ENCODE data around the gene EID2. TPM values are rescaled to one million over a fixed set of nuclear protein-coding genes. Genes with fewer than 3 reads are reported as not detected.

Gene EID2
- total and polyA plus RNA-seq, 2 of the 8 experiments (the other 6 are each of a cell fraction or from before 2014, with no cell fraction given), result 7.8 to 29.6 TPM

DNA sequence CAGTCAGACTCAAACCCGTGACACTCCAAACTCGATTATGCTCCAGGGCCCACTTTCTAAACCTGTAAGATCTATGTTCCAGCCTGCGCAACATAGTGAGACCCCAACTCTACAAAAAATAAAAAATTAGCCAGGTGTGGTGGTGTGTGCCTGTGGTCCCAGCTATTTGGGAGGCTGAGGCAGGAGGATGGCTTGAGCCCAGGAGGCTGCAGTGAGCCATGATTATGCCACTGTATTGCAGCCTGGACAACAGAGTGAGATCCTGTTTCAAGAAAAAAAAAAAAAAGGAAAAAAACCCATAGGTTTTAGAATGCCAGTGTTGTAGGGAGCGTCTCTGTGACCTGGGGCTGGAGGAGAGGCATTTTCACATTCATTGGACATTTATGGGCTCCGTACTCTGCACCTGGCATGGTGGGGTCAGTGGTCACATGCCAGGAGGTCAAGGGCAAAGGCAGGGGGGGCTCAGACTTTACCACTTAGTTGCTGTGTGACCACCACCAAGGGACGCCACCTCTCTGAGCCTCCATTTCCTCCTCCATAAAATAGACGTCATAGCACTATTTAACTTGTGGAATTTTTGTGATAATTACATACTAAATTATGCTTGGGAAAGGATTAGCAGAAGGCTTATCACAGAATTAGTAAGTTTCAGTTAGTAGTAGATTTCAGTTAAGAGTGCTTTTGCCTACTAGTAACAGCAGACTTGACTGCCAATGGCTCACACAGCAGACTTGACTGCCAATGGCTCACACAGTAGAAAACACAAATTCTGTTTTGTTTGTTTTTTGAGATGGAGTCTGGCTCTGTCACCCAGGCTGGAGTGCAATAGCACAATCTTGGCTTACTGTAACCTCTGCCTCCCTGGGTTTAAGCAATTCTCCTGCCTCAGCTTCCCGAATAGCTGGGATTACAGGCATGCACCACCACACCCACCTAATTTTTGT is 19.1 kb downstream of the EID2 start (continued):
- TF ChIP-seq, protein P1, sequence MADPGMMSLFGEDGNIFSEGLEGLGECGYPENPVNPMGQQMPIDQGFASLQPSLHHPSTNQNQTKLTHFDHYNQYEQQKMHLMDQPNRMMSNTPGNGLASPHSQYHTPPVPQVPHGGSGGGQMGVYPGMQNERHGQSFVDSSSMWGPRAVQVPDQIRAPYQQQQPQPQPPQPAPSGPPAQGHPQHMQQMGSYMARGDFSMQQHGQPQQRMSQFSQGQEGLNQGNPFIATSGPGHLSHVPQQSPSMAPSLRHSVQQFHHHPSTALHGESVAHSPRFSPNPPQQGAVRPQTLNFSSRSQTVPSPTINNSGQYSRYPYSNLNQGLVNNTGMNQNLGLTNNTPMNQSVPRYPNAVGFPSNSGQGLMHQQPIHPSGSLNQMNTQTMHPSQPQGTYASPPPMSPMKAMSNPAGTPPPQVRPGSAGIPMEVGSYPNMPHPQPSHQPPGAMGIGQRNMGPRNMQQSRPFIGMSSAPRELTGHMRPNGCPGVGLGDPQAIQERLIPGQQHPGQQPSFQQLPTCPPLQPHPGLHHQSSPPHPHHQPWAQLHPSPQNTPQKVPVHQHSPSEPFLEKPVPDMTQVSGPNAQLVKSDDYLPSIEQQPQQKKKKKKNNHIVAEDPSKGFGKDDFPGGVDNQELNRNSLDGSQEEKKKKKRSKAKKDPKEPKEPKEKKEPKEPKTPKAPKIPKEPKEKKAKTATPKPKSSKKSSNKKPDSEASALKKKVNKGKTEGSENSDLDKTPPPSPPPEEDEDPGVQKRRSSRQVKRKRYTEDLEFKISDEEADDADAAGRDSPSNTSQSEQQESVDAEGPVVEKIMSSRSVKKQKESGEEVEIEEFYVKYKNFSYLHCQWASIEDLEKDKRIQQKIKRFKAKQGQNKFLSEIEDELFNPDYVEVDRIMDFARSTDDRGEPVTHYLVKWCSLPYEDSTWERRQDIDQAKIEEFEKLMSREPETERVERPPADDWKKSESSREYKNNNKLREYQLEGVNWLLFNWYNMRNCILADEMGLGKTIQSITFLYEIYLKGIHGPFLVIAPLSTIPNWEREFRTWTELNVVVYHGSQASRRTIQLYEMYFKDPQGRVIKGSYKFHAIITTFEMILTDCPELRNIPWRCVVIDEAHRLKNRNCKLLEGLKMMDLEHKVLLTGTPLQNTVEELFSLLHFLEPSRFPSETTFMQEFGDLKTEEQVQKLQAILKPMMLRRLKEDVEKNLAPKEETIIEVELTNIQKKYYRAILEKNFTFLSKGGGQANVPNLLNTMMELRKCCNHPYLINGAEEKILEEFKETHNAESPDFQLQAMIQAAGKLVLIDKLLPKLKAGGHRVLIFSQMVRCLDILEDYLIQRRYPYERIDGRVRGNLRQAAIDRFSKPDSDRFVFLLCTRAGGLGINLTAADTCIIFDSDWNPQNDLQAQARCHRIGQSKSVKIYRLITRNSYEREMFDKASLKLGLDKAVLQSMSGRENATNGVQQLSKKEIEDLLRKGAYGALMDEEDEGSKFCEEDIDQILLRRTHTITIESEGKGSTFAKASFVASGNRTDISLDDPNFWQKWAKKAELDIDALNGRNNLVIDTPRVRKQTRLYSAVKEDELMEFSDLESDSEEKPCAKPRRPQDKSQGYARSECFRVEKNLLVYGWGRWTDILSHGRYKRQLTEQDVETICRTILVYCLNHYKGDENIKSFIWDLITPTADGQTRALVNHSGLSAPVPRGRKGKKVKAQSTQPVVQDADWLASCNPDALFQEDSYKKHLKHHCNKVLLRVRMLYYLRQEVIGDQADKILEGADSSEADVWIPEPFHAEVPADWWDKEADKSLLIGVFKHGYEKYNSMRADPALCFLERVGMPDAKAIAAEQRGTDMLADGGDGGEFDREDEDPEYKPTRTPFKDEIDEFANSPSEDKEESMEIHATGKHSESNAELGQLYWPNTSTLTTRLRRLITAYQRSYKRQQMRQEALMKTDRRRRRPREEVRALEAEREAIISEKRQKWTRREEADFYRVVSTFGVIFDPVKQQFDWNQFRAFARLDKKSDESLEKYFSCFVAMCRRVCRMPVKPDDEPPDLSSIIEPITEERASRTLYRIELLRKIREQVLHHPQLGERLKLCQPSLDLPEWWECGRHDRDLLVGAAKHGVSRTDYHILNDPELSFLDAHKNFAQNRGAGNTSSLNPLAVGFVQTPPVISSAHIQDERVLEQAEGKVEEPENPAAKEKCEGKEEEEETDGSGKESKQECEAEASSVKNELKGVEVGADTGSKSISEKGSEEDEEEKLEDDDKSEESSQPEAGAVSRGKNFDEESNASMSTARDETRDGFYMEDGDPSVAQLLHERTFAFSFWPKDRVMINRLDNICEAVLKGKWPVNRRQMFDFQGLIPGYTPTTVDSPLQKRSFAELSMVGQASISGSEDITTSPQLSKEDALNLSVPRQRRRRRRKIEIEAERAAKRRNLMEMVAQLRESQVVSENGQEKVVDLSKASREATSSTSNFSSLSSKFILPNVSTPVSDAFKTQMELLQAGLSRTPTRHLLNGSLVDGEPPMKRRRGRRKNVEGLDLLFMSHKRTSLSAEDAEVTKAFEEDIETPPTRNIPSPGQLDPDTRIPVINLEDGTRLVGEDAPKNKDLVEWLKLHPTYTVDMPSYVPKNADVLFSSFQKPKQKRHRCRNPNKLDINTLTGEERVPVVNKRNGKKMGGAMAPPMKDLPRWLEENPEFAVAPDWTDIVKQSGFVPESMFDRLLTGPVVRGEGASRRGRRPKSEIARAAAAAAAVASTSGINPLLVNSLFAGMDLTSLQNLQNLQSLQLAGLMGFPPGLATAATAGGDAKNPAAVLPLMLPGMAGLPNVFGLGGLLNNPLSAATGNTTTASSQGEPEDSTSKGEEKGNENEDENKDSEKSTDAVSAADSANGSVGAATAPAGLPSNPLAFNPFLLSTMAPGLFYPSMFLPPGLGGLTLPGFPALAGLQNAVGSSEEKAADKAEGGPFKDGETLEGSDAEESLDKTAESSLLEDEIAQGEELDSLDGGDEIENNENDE (IDR thresholded peaks at IDR 0.05; ENCODE audit: insufficient replicate concordance, low read length), result no peak
- TF ChIP-seq KDM4A (IDR thresholded peaks at IDR 0.05; ENCODE audit: low read depth, low read length, severe bottlenecking) (no peak), FOSL1 (IDR thresholded peaks at IDR 0.05; ENCODE audit: insufficient read depth, low read depth, low read length) (no peak), PHF8 (conservative IDR thresholded peaks at IDR 0.05; ENCODE audit: low read depth, low read length) (no peak), ZNF274 (IDR thresholded peaks at IDR 0.05; ENCODE audit: borderline replicate concordance, extremely low read depth, low read length) (no peak), YY1 (IDR thresholded peaks at IDR 0.05; ENCODE audit: low read depth, low read length) (no peak), SP1 (IDR thresholded peaks at IDR 0.05; ENCODE audit: low read depth, low read length) (no peak), BCL11A (IDR thresholded peaks at IDR 0.05; ENCODE audit: low read depth in 2 of 2, low read length in 2 of 2) (no peak), TEAD4 (IDR thresholded peaks at IDR 0.05; ENCODE audit: low read depth, low read length) (no peak)
- TF ChIP-seq, protein P2, sequence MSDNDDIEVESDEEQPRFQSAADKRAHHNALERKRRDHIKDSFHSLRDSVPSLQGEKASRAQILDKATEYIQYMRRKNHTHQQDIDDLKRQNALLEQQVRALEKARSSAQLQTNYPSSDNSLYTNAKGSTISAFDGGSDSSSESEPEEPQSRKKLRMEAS (IDR thresholded peaks at IDR 0.05), result no peak
